KOPT-K1 (cell line): Measurements from ENCODE around the gene SH2D2A.

Source experiments
- H3K27ac ChIP-seq: fragments of 200-600 bp; sonication (generic); 2 replicates; pipeline ENCODE4 v1.5.1; 2016; ENCODE audit warnings: antibody characterized with exemption, mild to moderate bottlenecking, low read depth, low read length; ENCODE audit not compliant: poor library complexity, severe bottlenecking
- H3K36me3 ChIP-seq: fragments of 200-600 bp; sonication (generic); 2 replicates; pipeline ENCODE4 v1.5.1; 2017; ENCODE audit warnings: antibody characterized with exemption, mild to moderate bottlenecking, low read length, moderate library complexity; ENCODE audit not compliant: insufficient read depth
- H3K9me3 ChIP-seq: fragments of 200-600 bp; sonication (generic); 2 replicates; pipeline ENCODE4 v1.5.1; 2017; ENCODE audit warnings: antibody characterized with exemption, low read length, mild to moderate bottlenecking; ENCODE audit not compliant: insufficient read depth, poor library complexity, severe bottlenecking

Gene SH2D2A

GRCh38 chr1:156804572-156805243, 11.9 kb downstream of the SH2D2A start:
- no peak overlapping the region for H3K27ac ChIP-seq

GRCh38 chr1:156804026-156804425, 12.6 kb downstream of the SH2D2A start:
- H3K27ac ChIP-seq = no peak overlapping the region
- H3K36me3 ChIP-seq = peaks cover 40% of the 10 kb centered on the region
- no peaks in the 10 kb centered on the region for H3K9me3 ChIP-seq

More at GRCh38 chr1:156804572-156805243, 11.9 kb downstream of the SH2D2A start:
- H3K36me3 ChIP-seq = peaks cover 34% of the 10 kb centered on the region
- H3K9me3 ChIP-seq = no peaks in the 10 kb centered on the region

GRCh38 chr1:156803086-156803851, 13.4 kb downstream of the SH2D2A start:
- Histone ChIP-seq H3K27ac (no peak overlapping the region), H3K36me3 (peaks cover 48% of the 10 kb centered on the region), H3K9me3 (no peaks in the 10 kb centered on the region)

- no peaks in the 10 kb centered on the region for H3K9me3 ChIP-seq
- H3K36me3 ChIP-seq = peaks cover 56% of the 10 kb centered on the region
- no peak overlapping the region for H3K27ac ChIP-seq
These were observed 14.2 kb downstream of the SH2D2A start for GRCh38 chr1:156802421-156802935.

- Histone ChIP-seq H3K9me3 (no peaks in the 10 kb centered on the region), H3K27ac (no peak overlapping the region), H3K36me3 (peaks cover 65% of the 10 kb centered on the region)
These were observed 15.1 kb downstream of the SH2D2A start for GRCh38 chr1:156801409-156802121.

GRCh38 chr1:156797212-156797871, 19.3 kb downstream of the SH2D2A start:
- no peak overlapping the region for H3K27ac ChIP-seq
- peaks cover 99% of the 10 kb centered on the region for H3K36me3 ChIP-seq
- no peaks in the 10 kb centered on the region for H3K9me3 ChIP-seq

GRCh38 chr1:156796340-156797097, 20.1 kb downstream of the SH2D2A start:
- Histone ChIP-seq H3K27ac (no peak overlapping the region), H3K9me3 (no peaks in the 10 kb centered on the region), H3K36me3 (peaks cover 99% of the 10 kb centered on the region)

GRCh38 chr1:156795787-156796186, 20.9 kb downstream of the SH2D2A start:
- Histone ChIP-seq H3K27ac (no peak overlapping the region), H3K9me3 (no peaks in the 10 kb centered on the region), H3K36me3 (peaks cover 99% of the 10 kb centered on the region)

GRCh38 chr1:156795374-156795733, 21.3 kb downstream of the SH2D2A start:
- no peak overlapping the region for H3K27ac ChIP-seq
- H3K36me3 ChIP-seq = peaks cover 99% of the 10 kb centered on the region
- H3K9me3 ChIP-seq = no peaks in the 10 kb centered on the region

GRCh38 chr1:156794506-156795373, 21.9 kb downstream of the SH2D2A start:
- Histone ChIP-seq H3K36me3 (peaks cover 99% of the 10 kb centered on the region), H3K27ac (no peak overlapping the region), H3K9me3 (no peaks in the 10 kb centered on the region)

- Histone ChIP-seq H3K27ac (no peak overlapping the region), H3K36me3 (peaks cover 95% of the 10 kb centered on the region), H3K9me3 (no peaks in the 10 kb centered on the region)
These were observed 26.9 kb downstream of the SH2D2A start for GRCh38 chr1:156789621-156790318.

- no peak overlapping the region for H3K27ac ChIP-seq
- H3K9me3 ChIP-seq = no peaks in the 10 kb centered on the region
- peaks cover 93% of the 10 kb centered on the region for H3K36me3 ChIP-seq
These were observed 28.5 kb downstream of the SH2D2A start for GRCh38 chr1:156788136-156788535.

GRCh38 chr1:156786640-156787039, 30.0 kb downstream of the SH2D2A start:
- peaks cover 93% of the 10 kb centered on the region for H3K36me3 ChIP-seq
- H3K9me3 ChIP-seq = no peaks in the 10 kb centered on the region
- H3K27ac ChIP-seq = no peak overlapping the region
